Stimulated activated CD4-positive, alpha-beta T cell treated with anti-CD3 and anti-CD28 coated beads, Interleukin-15, amount 100 ng/mL, for 48 hours (primary cell): ENCODE data around the gene KLRC3.
"Not testable (repeated sequence)": the region's sequence is repeated elsewhere in the genome, so short reads cannot be mapped to it uniquely, and the experiment has no call there.

Experiments used
- DNase-seq, 2 donors: peaks; one replicate each; pipeline ENCODE4 v3.0.0-alpha.2; 2020; ENCODE audit warnings: low read depth in 2 of 2

Gene KLRC3

GRCh38 chr12:10400829-10401228, 19.6 kb downstream of the KLRC3 start:
- DNase-seq: no peak

GRCh38 chr12:10398168-10398567, 22.2 kb downstream of the KLRC3 start:
- DNase-seq: no peak

GRCh38 chr12:10397296-10397695, 23.1 kb downstream of the KLRC3 start:
- no peak for DNase-seq

GRCh38 chr12:10396176-10396575, 24.2 kb downstream of the KLRC3 start:
- not testable (repeated sequence) for DNase-seq

DNA sequence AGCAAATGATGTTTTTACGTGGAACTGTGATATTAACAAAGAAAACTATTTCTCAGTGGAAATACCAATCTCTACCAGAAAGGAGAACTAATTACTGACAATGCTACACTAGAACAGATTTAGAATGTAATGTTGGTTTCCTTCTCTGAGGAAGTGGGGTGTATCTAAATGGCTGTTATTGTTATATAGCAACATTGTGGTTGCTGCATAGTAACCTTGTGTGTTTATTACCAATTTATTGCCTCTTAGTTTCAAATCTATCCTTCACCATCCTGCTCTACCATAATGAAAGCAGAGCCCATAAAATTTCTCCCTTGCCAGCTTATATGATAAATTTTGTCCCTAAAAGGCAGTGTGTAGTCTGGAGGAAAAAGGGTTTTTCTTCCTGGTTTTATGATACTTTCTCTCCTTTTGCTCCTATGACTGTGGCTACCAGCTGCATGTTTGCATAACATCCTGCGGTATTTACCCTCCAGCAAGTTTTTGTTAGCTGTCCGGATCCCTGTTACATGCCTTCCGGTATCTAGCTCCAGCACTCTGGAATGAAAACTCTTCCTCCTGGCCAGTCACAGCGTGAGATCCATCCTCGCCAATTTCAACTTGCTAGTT, 24.9 kb downstream of the KLRC3 start:
- no peak for DNase-seq

GRCh38 chr12:10394531-10395152, 25.8 kb downstream of the KLRC3 start:
- not testable (repeated sequence) for DNase-seq

DNA sequence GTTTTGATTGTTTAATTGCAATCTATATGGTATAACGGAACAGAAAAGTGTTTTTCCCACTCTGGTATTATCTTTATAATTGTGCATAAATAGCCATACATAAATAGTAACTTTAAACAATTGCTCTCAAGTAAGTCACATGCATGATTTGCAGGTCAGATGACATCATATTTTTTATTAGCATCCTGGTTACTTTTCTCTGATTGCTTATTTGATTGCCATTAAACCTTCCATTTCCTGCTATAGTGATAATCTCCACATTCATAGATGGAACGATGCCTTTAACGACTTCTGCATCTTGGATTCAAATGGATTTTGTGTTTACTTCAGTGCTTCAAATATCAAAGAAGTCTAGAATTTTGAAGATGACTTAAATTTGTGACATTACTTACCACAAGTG, 27.1 kb downstream of the KLRC3 start:
- DNase-seq: no peak

- DNase-seq: no peak
Measured at GRCh38 chr12:10392394-10392930, 27.9 kb downstream of the KLRC3 start.

- not testable (repeated sequence) for DNase-seq
Measured at GRCh38 chr12:10390991-10391390, 29.4 kb downstream of the KLRC3 start.

- DNase-seq: no peak
Measured at GRCh38 chr12:10389904-10390303, 30.5 kb downstream of the KLRC3 start, which contains the start of gene KLRK1. TSS of gene KLRK1 (minus strand) at chr12:10390041. CDS start at chr12:10388810, 1,231 bp downstream.

GRCh38 chr12:10388624-10389413, 31.6 kb downstream of the KLRC3 start:
- no peak for DNase-seq

GRCh38 chr12:10387498-10387897, 32.9 kb downstream of the KLRC3 start:
- not testable (repeated sequence) for DNase-seq

- DNase-seq: no peak
Measured at GRCh38 chr12:10386857-10387256, 33.5 kb downstream of the KLRC3 start.

DNA sequence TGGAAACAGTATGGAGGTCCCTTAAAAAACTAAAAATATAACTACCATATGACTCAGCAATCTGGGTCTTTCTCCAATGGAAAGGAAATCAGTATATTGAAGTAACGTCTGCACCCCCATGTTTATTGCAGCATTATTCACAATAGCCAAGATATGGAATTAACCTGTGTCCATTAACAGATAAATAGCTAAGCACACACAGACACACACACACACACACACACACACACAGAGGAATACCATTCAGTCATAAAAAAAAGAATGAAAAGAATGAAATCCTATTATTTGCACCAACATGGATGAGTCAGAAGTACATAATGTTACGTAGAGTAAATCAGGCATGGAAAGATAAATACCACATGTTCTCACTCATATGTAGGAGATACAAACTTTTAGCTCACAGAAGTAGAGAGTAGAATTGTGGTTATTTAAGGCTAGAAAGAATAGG, 35.2 kb downstream of the KLRC3 start:
- DNase-seq: no peak

- no peak for DNase-seq
Measured at GRCh38 chr12:10384191-10384590, 36.2 kb downstream of the KLRC3 start.

DNA sequence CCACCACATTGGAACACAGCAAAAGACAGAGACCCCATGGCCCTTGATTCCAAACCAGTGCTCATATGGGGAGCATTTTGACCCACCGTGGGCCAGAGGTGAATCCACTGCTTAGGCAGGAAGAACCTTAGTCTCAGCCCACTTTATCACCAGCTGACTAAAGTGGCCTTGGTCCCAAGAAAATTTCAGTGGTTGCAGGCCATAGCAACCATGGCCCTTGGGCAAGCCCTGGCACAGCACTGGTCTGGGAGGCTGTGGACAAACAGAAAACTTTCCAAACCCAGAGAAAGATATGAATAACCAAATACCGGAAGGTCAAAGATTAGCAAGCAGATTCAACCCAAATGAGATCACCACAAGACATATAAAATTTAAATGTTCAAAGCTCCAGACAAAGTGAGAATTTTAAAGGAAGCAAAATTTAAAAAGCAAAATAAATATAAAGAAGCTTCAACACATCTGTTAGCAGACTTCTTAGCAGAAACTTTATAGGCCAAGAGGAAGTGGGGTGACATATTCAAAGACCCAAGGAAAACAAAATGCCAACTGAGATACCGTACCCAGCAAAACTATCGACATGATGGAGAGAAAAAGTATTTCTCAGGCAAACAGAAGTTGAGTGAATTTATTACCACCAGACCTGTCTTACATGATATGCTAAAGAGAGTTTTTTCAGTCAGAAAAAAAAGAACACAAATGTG, 38.3 kb downstream of the KLRC3 start:
- DNase-seq: no peak

DNA sequence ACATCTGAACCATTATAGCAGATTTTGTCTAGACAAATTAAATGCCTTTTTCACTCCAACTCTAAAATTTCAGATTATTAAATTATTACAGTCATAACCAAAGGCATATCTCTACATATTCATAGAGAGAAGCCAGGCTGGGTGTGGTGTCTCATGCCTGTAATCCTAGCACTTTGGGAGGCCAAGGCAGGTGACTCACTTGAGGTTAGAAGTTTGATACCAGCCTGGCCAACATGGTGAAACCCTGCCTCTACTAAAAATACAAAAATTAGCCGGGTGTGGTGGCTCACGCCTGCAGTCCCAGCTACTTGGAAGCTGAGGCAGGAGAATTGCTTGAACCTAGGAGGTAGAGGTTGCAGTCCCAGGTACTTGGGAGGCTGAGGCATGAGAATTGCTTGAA, 41.7 kb downstream of the KLRC3 start:
- not testable (repeated sequence) for DNase-seq

DNA sequence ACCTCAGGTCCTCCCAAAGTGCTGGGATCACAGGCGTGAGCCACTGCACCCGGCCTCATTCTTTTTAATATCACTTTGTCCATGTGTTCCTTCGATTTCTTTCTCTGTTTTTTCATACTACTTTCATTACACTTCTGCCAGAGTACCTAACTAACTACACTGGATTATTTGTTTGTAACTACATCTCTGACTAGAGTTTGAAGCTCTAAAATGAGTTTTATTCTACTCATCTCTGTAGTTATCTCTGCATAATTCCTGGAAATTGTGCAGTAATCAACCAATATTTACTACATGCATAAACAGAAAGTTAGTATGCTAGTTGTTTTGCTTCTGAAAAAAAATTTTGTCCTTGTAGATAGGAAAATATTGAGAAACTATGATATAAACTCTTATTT, 45.8 kb downstream of the KLRC3 start:
- no peak for DNase-seq

DNA sequence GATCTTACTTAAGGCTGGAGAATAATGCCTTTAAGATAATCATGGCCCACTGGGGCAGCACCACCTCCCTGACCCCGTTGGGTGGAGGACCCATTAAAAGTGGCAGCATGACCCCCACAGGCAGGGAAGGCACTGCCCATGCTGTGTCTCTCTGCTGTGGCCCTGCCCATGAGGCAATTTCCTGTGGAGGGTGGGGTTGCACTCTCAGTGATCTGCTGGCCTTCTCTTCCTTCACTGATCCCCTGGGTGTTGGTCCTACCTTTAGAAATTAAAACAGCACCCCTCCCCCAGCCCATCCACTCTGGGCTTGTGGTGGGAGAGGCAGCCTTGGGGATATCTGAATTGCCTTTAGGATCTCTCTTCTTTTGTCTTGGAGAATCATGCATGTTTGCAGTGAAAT, 47.8 kb downstream of the KLRC3 start:
- DNase-seq: no peak

DNA sequence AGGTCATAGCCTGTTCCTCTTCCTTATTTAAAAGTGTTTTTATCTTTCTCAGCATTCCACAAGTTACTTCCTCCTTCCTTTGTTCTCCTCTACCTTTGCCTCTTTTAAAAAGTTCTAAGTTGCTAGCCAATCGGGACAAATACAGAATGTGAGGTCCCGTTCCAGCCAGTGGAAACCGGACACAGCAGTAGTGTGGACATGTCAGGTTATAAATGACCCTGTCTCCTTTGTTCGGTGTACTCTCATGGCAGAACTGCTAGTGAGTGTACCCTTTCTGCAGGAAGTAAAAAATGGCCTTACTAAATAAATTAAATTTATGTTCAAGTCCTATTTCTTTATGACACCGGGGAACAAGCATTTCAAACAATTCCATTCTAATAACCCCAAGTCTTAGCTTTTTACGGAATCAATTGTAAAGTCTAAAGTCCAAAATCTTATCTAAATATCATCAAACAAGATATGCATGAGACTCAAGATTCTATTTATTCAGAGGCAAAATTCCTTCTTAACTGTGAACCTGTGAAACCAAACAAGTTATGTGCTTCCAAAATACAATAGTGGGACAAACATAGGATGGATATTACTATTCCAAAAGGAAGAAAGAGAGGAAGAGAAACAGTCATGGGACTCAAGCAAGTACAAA, 48.4 kb downstream of the KLRC3 start:
- DNase-seq: not testable (repeated sequence)
